OCI-LY3 (cell line): ENCODE measurements around the gene PSMA6.
"Not testable (repeated sequence)": the region's sequence is repeated elsewhere in the genome, so short reads cannot be mapped to it uniquely, and the experiment has no call there.

ENCODE experiments used
- H2AFZ ChIP-seq: fragments of 200-600, 300-600 bp; shearing (Covaris generic); 2 replicates; pipeline ENCODE4 v1.6.0; 2014; ENCODE audit warnings: antibody characterized with exemption, low read depth, low read length
- H3K27ac ChIP-seq: fragments of 200-600, 300-600 bp; sonication (generic); 2 replicates; pipeline ENCODE4 v1.5.1; 2014; ENCODE audit warnings: mild to moderate bottlenecking, low read length, moderate library complexity, mixed read lengths
- H3K27me3 ChIP-seq: fragments of 200-600, 300-600 bp; sonication (generic); 2 replicates; pipeline ENCODE4 v1.6.1; 2014; ENCODE audit warnings: low read depth, low read length, mixed read lengths
- H3K36me3 ChIP-seq: fragments of 200-600, 300-600 bp; sonication (generic); replicated peaks from 2 replicates; pipeline ENCODE3; 2014; ENCODE audit warnings: low read depth, low read length, mixed read lengths
- H3K4me1 ChIP-seq: fragments of 300-600, 200-600 bp; sonication (generic); 2 replicates; pipeline ENCODE4 v1.6.1; 2014; ENCODE audit warnings: low read length, mixed read lengths
- H3K4me2 ChIP-seq: fragments of 200-600, 300-600 bp; sonication (generic); 2 replicates; pipeline ENCODE4 v1.6.1; 2014; ENCODE audit warnings: low read length, mixed read lengths
- H3K4me3 ChIP-seq: fragments of 300-600, 200-600 bp; sonication (generic); 2 replicates; pipeline ENCODE4 v1.5.1; 2014; ENCODE audit warnings: antibody characterized with exemption, mild to moderate bottlenecking, low read length, moderate library complexity
- H3K79me2 ChIP-seq: fragments of 300-600, 200-600 bp; shearing (Covaris generic); 2 replicates; pipeline ENCODE4 v1.6.1; 2014; ENCODE audit warnings: mild to moderate bottlenecking, low read length, mixed read lengths
- H3K9ac ChIP-seq: fragments of 300-600, 200-600 bp; shearing (Covaris generic); 2 replicates; pipeline ENCODE4 v1.6.0; 2014; ENCODE audit warnings: mild to moderate bottlenecking, low read length, moderate library complexity
- H3K9me3 ChIP-seq: fragments of 200-600, 300-600 bp; shearing (Covaris generic); 2 replicates; pipeline ENCODE4 v1.6.1; 2014; ENCODE audit warnings: low read length, mixed read lengths; ENCODE audit not compliant: insufficient read depth
- H4K20me1 ChIP-seq: fragments of 200-600, 300-600 bp; sonication (generic); 2 replicates; pipeline ENCODE4 v1.6.1; 2016; ENCODE audit warnings: low read length, mixed read lengths; ENCODE audit not compliant: insufficient read depth
- EZH2phosphoT487 ChIP-seq: fragments of 200-600 bp; shearing (Covaris generic); IDR thresholded peaks from 2 replicates; pipeline ENCODE4 v1.6.1; 2018; ENCODE audit warnings: antibody characterized with exemption, mixed run types, low read depth
- TF ChIP-seq, protein P1 (sequence below): fragments of 200-600, 300-600 bp; sonication (generic); IDR thresholded peaks from 2 replicates; pipeline ENCODE4 v1.5.1; 2014; ENCODE audit warnings: antibody characterized with exemption, low read length, low read depth

PSMA6 gene

GRCh38 chr14:35335388-35336092 is 43.4 kb downstream of the PSMA6 start:
- no peaks in the 10 kb centered on the region for H3K9me3 ChIP-seq
- H4K20me1 ChIP-seq = no peaks in the 10 kb centered on the region
- H3K4me3 ChIP-seq = no peak overlapping the region
- H3K9ac ChIP-seq = no peak overlapping the region
- no peak overlapping the region for H3K4me2 ChIP-seq
- H3K27ac ChIP-seq = no peak overlapping the region
- no peaks in the 10 kb centered on the region for H3K36me3 ChIP-seq
- H3K79me2 ChIP-seq = no peaks in the 10 kb centered on the region
- H3K4me1 ChIP-seq = peaks cover 70% of the 10 kb centered on the region
- no peaks in the 10 kb centered on the region for H3K27me3 ChIP-seq
- TF ChIP-seq, protein P1, sequence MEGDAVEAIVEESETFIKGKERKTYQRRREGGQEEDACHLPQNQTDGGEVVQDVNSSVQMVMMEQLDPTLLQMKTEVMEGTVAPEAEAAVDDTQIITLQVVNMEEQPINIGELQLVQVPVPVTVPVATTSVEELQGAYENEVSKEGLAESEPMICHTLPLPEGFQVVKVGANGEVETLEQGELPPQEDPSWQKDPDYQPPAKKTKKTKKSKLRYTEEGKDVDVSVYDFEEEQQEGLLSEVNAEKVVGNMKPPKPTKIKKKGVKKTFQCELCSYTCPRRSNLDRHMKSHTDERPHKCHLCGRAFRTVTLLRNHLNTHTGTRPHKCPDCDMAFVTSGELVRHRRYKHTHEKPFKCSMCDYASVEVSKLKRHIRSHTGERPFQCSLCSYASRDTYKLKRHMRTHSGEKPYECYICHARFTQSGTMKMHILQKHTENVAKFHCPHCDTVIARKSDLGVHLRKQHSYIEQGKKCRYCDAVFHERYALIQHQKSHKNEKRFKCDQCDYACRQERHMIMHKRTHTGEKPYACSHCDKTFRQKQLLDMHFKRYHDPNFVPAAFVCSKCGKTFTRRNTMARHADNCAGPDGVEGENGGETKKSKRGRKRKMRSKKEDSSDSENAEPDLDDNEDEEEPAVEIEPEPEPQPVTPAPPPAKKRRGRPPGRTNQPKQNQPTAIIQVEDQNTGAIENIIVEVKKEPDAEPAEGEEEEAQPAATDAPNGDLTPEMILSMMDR = no peak
- TF ChIP-seq EZH2phosphoT487 = no peak
- H2AFZ ChIP-seq = no peak overlapping the region

DNA sequence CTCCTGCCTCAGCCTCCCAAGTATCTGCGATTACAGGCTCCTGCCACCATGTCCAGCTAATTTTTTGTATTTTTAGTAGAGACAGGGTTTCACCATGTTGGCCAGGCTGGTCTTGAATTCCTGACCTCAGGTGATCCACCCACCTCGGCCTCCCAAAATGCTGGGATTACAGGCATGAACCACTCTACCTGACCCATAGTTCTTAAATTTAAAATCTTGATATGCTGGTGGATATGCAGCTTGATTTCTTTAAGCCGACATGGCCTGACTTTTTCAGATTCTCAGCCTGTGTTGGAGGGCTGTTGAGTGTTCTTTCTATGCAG is 44.0 kb downstream of the PSMA6 start:
- not testable (repeated sequence) for H3K36me3 ChIP-seq, H3K79me2 ChIP-seq, H3K4me2 ChIP-seq, H3K4me3 ChIP-seq, H4K20me1 ChIP-seq, H3K9ac ChIP-seq, H3K27me3 ChIP-seq, H2AFZ ChIP-seq, H3K9me3 ChIP-seq, H3K27ac ChIP-seq
- H3K4me1 ChIP-seq = peaks cover 76% of the 10 kb centered on the region

GRCh38 chr14:35336494-35337268 is 44.5 kb downstream of the PSMA6 start:
- no peaks in the 10 kb centered on the region for H4K20me1 ChIP-seq
- H3K4me3 ChIP-seq = no peak overlapping the region
- H3K9me3 ChIP-seq = no peaks in the 10 kb centered on the region
- H3K79me2 ChIP-seq = no peaks in the 10 kb centered on the region
- H3K4me1 ChIP-seq = peaks cover 76% of the 10 kb centered on the region
- H3K27me3 ChIP-seq = no peaks in the 10 kb centered on the region
- H3K4me2 ChIP-seq = no peak overlapping the region
- no peak overlapping the region for H3K27ac ChIP-seq
- TF ChIP-seq, protein P1 = no peak
- no peak for TF ChIP-seq EZH2phosphoT487
- H3K9ac ChIP-seq = no peak overlapping the region
- H2AFZ ChIP-seq = no peak overlapping the region
- no peaks in the 10 kb centered on the region for H3K36me3 ChIP-seq

GRCh38 chr14:35337269-35338255 is 45.4 kb downstream of the PSMA6 start:
- Histone ChIP-seq H3K4me3 (no peak overlapping the region), H3K9ac (no peak overlapping the region), H2AFZ (no peak overlapping the region), H3K79me2 (no peaks in the 10 kb centered on the region), H3K27me3 (no peaks in the 10 kb centered on the region), H3K9me3 (no peaks in the 10 kb centered on the region), H4K20me1 (no peaks in the 10 kb centered on the region), H3K4me2 (no peak overlapping the region), H3K4me1 (peaks cover 69% of the 10 kb centered on the region), H3K27ac (no peak overlapping the region), H3K36me3 (no peaks in the 10 kb centered on the region)
- TF ChIP-seq, protein P1 = no peak
- TF ChIP-seq EZH2phosphoT487 = no peak
